ENCODE results near the gene IKBKG. TPM values are rescaled to one million over a fixed set of nuclear protein-coding genes. Genes with fewer than 3 reads are reported as not detected.

Gene IKBKG
- total RNA-seq, 1 experiment from 2014 or later: 30.4 TPM

DNA sequence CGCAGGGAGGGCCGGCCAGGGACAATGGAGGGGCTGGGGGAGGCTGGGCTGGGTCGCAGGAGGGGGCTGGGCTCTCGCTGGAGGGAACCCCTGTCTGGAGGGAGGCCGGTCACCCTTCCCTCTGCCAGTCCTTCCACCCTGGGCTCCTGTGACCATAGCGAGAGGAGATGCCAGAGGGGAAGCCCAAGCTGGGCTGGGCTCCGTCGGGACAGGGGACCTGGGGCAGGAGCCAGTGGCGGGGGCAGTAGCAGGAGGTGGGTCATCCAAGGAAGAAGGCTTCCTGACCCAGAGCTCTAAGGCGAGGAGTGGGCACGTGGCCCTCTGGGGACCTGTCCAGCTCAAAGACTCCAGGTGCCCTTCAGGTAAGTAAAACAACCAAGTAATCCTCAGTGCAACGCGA lies 54.8 kb downstream of the IKBKG start:
- BruUV-seq (replicated peaks): no TSS peak
- intact Hi-C loops (cut with micrococcal nuclease; ENCODE audit: unreplicated experiment): no loop called here
- no peak for DNase-seq (ENCODE audit: low spot score)
- CTCF ChIA-PET: no interaction called here
- H3K9me3 ChIP-seq (ENCODE audit: low read depth, low read length, poor library complexity, severe bottlenecking): no peaks in the 10 kb centered on the region
- TF ChIP-seq EZH2 (IDR thresholded peaks at IDR 0.05; ENCODE audit: borderline replicate concordance, low read depth, low read length, poor library complexity, severe bottlenecking): no peak
- TF ChIP-seq, protein P1, sequence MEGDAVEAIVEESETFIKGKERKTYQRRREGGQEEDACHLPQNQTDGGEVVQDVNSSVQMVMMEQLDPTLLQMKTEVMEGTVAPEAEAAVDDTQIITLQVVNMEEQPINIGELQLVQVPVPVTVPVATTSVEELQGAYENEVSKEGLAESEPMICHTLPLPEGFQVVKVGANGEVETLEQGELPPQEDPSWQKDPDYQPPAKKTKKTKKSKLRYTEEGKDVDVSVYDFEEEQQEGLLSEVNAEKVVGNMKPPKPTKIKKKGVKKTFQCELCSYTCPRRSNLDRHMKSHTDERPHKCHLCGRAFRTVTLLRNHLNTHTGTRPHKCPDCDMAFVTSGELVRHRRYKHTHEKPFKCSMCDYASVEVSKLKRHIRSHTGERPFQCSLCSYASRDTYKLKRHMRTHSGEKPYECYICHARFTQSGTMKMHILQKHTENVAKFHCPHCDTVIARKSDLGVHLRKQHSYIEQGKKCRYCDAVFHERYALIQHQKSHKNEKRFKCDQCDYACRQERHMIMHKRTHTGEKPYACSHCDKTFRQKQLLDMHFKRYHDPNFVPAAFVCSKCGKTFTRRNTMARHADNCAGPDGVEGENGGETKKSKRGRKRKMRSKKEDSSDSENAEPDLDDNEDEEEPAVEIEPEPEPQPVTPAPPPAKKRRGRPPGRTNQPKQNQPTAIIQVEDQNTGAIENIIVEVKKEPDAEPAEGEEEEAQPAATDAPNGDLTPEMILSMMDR (conservative IDR thresholded peaks at IDR 0.05; ENCODE audit: low read depth, low read length): no peak
- no peak overlapping the region for H3K27ac ChIP-seq (ENCODE audit: low read depth, low read length, poor library complexity, severe bottlenecking)
- POLR2A ChIA-PET (ENCODE audit: low non-redundant PET): no interaction called here
- H3K4me3 ChIP-seq (ENCODE audit: low read depth, low read length, poor library complexity, severe bottlenecking): no peak overlapping the region
- no peaks in the 10 kb centered on the region for H3K36me3 ChIP-seq (ENCODE audit: insufficient read depth, low read length, poor library complexity, severe bottlenecking)
- H3K4me1 ChIP-seq (ENCODE audit: insufficient read depth, low read length, poor library complexity, severe bottlenecking): no peaks in the 10 kb centered on the region
- no peaks in the 10 kb centered on the region for H3K27me3 ChIP-seq (replicated peaks; ENCODE audit: insufficient read depth, low read depth, low read length, poor library complexity)

DNA sequence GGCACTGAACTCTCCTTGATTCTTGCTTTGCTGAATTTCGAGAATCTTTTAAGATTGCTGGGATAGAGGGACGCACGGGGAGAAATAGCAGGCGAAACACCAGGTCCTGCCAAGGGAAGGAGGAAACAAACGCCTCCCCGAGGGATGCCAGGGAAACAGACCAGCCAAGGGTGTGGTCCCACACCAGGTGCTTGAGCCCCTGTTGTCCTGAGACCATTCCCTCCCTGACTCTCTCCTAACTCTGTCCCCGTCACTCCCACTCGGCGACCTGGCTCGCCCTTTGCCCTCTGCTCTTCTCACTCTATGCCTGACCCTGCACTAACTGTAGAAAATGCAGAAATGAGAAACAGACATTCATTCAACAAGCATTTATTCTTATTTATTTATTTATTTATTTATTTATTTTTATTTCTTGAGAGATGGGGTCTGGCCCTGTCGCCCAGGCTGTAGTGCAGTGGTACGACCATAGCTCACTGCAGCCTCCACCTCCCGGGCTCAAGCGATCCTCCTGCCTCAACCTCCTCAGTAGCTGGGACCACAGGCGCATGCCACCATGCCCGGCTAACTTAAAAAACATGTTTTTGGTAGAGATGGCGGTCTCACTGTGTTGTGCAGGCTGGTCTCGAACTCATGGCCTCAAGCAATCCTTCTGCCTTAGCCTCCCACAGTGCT lies 55.5 kb downstream of the IKBKG start:
- Histone ChIP-seq H3K9me3 (ENCODE audit: low read depth, low read length, poor library complexity, severe bottlenecking) (no peaks in the 10 kb centered on the region), H3K27me3 (replicated peaks; ENCODE audit: insufficient read depth, low read depth, low read length, poor library complexity) (no peaks in the 10 kb centered on the region), H3K36me3 (ENCODE audit: insufficient read depth, low read length, poor library complexity, severe bottlenecking) (no peaks in the 10 kb centered on the region), H3K27ac (ENCODE audit: low read depth, low read length, poor library complexity, severe bottlenecking) (no peak overlapping the region), H3K4me3 (ENCODE audit: low read depth, low read length, poor library complexity, severe bottlenecking) (no peak overlapping the region), H3K4me1 (ENCODE audit: insufficient read depth, low read length, poor library complexity, severe bottlenecking) (no peaks in the 10 kb centered on the region)
- TF ChIP-seq EZH2 (IDR thresholded peaks at IDR 0.05; ENCODE audit: borderline replicate concordance, low read depth, low read length, poor library complexity, severe bottlenecking): no peak
- TF ChIP-seq, protein P1 (conservative IDR thresholded peaks at IDR 0.05; ENCODE audit: low read depth, low read length): no peak
- ChIA-PET POLR2A (ENCODE audit: low non-redundant PET) (no interaction called here), CTCF (no interaction called here)
- no peak for DNase-seq (ENCODE audit: low spot score)
- BruUV-seq (replicated peaks): no TSS peak
- intact Hi-C loops (cut with micrococcal nuclease; ENCODE audit: unreplicated experiment): no loop called here

DNA sequence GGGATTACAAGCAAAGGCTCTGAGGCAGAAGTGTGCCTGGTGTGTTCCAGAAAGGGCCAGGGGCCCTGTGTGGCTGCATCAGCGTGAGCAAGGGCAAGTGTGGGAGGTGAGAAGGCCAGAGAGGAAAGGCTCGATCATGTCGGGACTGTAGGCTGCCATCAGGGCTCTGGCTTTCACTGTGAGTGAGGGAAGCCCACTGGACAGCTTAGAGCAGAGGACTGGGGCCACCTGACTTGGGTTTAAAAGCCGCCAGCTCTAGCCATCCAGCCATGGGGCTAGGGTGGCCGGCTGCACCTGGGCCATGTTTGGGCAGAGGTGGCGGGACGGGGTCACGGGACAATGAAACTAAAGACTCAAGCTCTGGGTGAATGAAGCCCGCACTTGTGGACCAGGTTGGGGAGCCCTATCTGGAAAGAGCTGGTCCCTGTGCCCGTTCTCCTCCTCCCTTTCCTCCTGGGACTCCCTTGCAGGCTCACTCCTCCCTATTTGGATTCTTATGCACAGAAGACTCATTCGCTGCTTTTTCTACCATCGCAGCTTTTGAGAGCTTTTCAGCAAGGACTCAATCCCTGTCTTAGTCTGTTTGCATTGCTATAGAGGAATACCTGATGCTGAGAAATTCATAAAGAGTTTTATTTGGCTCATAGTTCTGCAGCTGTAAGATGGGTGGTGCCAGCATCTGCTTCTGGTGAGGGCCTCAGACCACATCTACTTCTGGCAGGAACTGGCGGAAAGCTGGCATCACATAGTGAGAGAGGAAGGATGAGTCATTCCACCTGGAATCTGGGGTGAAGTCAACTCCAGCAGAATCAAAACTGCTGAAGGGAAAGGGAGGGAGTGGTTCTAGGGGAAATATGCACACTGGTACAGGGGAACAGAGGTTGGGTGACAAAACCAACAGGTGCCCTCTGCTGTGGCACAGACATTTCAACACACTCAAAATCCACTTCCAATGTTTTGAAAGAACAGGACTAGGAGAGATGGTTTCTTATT lies 56.3 kb downstream of the IKBKG start:
- no TSS peak for BruUV-seq (replicated peaks)
- Histone ChIP-seq H3K27me3 (replicated peaks; ENCODE audit: insufficient read depth, low read depth, low read length, poor library complexity) (no peaks in the 10 kb centered on the region), H3K9me3 (ENCODE audit: low read depth, low read length, poor library complexity, severe bottlenecking) (no peaks in the 10 kb centered on the region), H3K4me3 (ENCODE audit: low read depth, low read length, poor library complexity, severe bottlenecking) (no peak overlapping the region), H3K4me1 (ENCODE audit: insufficient read depth, low read length, poor library complexity, severe bottlenecking) (no peaks in the 10 kb centered on the region), H3K36me3 (ENCODE audit: insufficient read depth, low read length, poor library complexity, severe bottlenecking) (no peaks in the 10 kb centered on the region), H3K27ac (ENCODE audit: low read depth, low read length, poor library complexity, severe bottlenecking) (no peak overlapping the region)
- DNase-seq (ENCODE audit: low spot score): peak; percentile 41
- CTCF ChIA-PET: no interaction called here
- intact Hi-C loops (cut with micrococcal nuclease; ENCODE audit: unreplicated experiment): no loop called here
- POLR2A ChIA-PET (ENCODE audit: low non-redundant PET): no interaction called here
- no peak for TF ChIP-seq EZH2 (IDR thresholded peaks at IDR 0.05; ENCODE audit: borderline replicate concordance, low read depth, low read length, poor library complexity, severe bottlenecking)
- TF ChIP-seq, protein P1 (conservative IDR thresholded peaks at IDR 0.05; ENCODE audit: low read depth, low read length): no peak

Measured in A673 (cell line).